WERI-Rb-1 (cell line): ENCODE results near the gene MAN1C1.
"Not testable (repeated sequence)": the region's sequence is repeated elsewhere in the genome, so short reads cannot be mapped to it uniquely, and the experiment has no call there.

ENCODE experiments used
- DNase-seq: peaks from one replicate; pipeline ENCODE4 v3.0.0-alpha.2; 2020
- H3K27ac ChIP-seq: fragments of 250-450 bp; sonication (Bioruptor Pico); 2 replicates; pipeline ENCODE4 v1.5.1; 2020; ENCODE audit warnings: mild to moderate bottlenecking, moderate library complexity
- H3K27me3 ChIP-seq: fragments of 250-450 bp; sonication (Bioruptor Pico); 2 replicates; pipeline ENCODE4 v1.5.1; 2021; ENCODE audit warnings: mild to moderate bottlenecking, low read depth, moderate library complexity; ENCODE audit not compliant: insufficient read depth, severe bottlenecking
- H3K36me3 ChIP-seq: fragments of 250-450 bp; sonication (Bioruptor Pico); 2 replicates; pipeline ENCODE4 v1.5.1; 2020; ENCODE audit warnings: mild to moderate bottlenecking, moderate library complexity
- H3K4me3 ChIP-seq: 2 replicates; pipeline ENCODE4 v1.5.1; 2011; ENCODE audit warnings: low read depth, mild to moderate bottlenecking, control low read depth, low read length
- H3K9me3 ChIP-seq: fragments of 250-450 bp; sonication (Bioruptor Pico); 2 replicates; pipeline ENCODE4 v1.5.1; 2021; ENCODE audit warnings: mild to moderate bottlenecking, moderate library complexity; ENCODE audit not compliant: severe bottlenecking
- TF ChIP-seq, protein P1 (sequence below): IDR thresholded peaks from 2 replicates; pipeline ENCODE4 v1.5.1; 2011; ENCODE audit warnings: low read depth, mild to moderate bottlenecking, control low read depth, inconsistent platforms, low read length

The MAN1C1 gene

DNA sequence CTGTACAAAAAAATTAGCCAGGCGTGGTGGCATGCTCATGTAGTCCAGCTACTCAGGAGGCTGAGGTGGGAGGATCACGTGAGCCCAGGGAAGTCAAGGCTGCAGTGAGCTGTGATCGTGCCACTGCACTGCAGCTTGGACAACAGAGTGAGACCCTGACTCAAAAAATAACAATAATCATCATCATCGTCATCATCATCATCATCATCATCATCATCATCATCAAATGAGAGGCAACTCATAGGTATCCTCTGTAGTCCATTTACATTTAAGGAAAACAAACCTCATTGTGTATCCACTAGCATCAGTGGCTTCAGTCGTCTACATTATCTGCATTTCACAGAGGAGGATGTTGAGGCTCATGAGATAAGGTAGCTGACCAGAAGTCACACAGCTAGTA is 114.6 kb downstream of the MAN1C1 start:
- TF ChIP-seq, protein P1, sequence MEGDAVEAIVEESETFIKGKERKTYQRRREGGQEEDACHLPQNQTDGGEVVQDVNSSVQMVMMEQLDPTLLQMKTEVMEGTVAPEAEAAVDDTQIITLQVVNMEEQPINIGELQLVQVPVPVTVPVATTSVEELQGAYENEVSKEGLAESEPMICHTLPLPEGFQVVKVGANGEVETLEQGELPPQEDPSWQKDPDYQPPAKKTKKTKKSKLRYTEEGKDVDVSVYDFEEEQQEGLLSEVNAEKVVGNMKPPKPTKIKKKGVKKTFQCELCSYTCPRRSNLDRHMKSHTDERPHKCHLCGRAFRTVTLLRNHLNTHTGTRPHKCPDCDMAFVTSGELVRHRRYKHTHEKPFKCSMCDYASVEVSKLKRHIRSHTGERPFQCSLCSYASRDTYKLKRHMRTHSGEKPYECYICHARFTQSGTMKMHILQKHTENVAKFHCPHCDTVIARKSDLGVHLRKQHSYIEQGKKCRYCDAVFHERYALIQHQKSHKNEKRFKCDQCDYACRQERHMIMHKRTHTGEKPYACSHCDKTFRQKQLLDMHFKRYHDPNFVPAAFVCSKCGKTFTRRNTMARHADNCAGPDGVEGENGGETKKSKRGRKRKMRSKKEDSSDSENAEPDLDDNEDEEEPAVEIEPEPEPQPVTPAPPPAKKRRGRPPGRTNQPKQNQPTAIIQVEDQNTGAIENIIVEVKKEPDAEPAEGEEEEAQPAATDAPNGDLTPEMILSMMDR, result no peak
- Histone ChIP-seq H3K4me3 (no peak overlapping the region), H3K27ac (peak overlapping the region; percentile 37; the same call in 1 of the 2 replicates), H3K36me3 (no peaks in the 10 kb centered on the region), H3K9me3 (no peaks in the 10 kb centered on the region), H3K27me3 (no peaks in the 10 kb centered on the region)
- no peak for DNase-seq

DNA sequence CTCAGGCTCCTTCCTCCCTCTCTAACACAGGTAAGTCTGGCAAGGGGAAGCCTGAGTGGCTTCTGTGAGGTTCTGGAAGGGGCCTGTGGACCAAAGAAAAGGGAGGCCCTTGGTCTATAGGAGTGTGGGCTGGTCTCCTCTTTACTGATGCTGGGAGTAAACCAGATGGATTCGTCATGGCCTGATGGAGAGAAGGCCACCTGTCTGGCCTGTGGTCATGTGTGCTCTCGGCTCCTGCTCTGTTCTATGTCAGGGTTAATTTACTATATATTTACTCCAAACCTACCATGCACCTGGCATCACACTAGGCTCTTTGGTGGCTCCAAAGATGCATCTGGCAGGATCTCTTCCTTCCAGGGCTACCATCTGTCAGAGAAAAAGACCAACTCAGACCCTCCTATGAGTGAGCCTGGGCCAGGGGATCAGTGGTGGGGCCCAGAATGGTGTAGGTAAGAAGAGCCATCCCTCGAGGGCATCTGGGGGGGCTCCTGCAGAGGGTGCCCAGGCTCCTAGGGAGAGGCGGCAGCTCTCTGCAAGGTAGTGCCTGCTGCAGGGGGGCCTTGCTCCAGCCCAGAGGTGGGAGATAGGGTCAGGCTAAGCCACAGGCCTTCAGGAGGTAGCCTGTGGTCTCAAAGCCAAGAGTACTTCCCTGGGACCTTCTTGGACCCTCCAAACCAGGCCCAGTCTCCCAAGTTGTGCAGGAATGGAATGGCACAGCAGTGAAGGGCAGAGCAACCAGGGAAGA is 115.2 kb downstream of the MAN1C1 start:
- no peaks in the 10 kb centered on the region for H3K9me3 ChIP-seq
- H3K27ac ChIP-seq, result no peak overlapping the region
- DNase-seq, result no peak
- H3K4me3 ChIP-seq, result no peak overlapping the region
- no peaks in the 10 kb centered on the region for H3K36me3 ChIP-seq
- TF ChIP-seq, protein P1, result no peak
- no peaks in the 10 kb centered on the region for H3K27me3 ChIP-seq

DNA sequence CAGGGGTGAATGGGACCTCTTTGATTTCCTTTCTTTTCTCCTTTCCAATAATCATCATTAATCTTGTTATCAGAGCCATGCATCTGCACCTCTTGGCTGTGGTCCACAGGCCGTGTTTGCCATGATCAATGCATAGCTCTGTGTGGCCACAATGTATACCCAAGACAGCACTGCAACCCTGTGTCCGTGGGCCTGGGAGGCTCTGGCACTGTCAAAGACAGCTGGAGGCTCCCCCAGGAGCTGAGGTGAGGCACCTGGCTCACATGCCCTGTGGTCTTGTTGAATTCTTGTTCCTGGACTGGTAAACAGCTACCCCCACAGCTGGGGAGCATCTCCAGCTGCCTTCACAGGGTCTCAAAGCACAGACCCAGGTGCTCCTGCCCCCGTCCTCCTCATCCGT is 116.2 kb downstream of the MAN1C1 start:
- no peaks in the 10 kb centered on the region for H3K9me3 ChIP-seq
- H3K27me3 ChIP-seq, result no peaks in the 10 kb centered on the region
- no peaks in the 10 kb centered on the region for H3K36me3 ChIP-seq
- no peak overlapping the region for H3K27ac ChIP-seq
- no peak for DNase-seq
- no peak overlapping the region for H3K4me3 ChIP-seq
- TF ChIP-seq, protein P1, result no peak

DNA sequence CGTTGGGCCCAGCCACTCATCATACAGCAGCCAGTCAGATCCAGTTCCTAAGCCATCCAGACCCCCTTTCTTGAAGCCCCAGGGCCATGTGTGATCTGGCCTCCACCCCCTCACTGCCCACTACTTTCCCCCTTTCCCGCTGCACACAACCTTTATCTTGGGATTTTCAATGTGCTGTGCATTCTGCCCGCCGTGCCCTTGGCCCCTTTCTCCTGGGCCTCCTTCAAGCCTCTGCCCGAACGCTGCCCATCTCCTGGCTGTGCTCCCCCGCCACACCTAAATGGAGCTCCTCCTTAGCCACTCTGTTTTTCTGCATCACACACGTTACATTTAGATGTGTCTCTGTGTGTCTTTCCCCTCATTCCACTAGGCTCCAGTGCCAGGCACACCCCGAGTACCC is 116.7 kb downstream of the MAN1C1 start:
- Histone ChIP-seq H3K36me3 (no peaks in the 10 kb centered on the region), H3K27me3 (no peaks in the 10 kb centered on the region)

DNA sequence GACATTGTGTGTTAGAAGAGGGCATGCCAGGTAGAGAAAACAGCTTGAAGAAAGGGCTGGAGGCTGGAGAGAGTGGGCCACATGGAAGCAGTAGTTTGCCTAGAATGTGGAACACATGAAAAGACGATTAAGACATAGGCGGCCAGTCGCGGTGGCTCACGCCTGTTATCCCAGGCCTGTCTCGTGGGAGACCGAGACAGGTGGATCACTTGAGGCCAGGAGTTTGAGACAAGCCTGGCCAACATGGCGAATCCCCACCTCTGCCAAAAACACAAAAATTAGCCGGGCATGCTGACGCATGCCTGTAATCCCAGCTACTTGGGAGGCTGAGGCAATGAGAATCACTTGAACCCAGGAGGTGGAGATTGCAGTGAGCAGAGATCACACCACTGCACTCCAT is 118.4 kb downstream of the MAN1C1 start:
- H3K36me3 ChIP-seq, H3K27ac ChIP-seq, H3K27me3 ChIP-seq, H3K4me3 ChIP-seq, H3K9me3 ChIP-seq, DNase-seq: not testable (repeated sequence)

More for the DNA sequence above, 116.7 kb downstream of the MAN1C1 start:
- Histone ChIP-seq H3K4me3 (no peak overlapping the region), H3K9me3 (no peaks in the 10 kb centered on the region), H3K27ac (no peak overlapping the region)
- TF ChIP-seq, protein P1, result no peak
- no peak for DNase-seq

DNA sequence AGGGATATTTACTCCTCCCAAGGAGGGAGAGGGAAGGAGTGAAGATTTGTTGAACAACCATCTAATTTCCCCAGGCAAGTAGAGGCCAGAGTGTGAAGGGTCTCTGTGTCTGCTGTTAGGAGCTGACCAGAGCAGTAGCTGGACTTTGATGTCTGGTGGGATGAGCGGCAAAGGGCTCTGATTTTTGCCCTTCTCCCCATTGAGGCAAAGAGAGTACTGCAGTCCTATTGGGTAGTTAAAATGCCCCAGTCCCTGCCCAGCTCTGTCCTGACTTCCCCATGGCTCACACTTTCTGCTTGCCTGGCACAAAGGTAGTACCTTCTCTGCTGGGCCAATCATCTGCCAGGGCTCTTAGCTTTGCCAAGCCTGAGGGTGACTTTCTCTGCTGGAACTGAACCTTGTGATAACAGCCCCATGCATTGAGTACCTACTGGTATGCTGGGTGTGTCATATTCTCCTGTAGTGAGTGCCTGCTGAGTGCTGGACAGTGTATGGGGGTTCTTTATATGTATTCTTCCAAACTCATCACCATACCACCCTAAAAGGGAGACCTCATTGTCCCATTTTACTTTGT is 119.5 kb downstream of the MAN1C1 start:
- DNase-seq, result no peak
- Histone ChIP-seq H3K27me3 (no peaks in the 10 kb centered on the region), H3K27ac (no peak overlapping the region), H3K9me3 (no peaks in the 10 kb centered on the region), H3K4me3 (no peak overlapping the region), H3K36me3 (no peaks in the 10 kb centered on the region)
- TF ChIP-seq, protein P1, result no peak
